Fibroblast of skin of right quadriceps (primary cell): ENCODE measurements around the gene PPIF.

Source experiments
- DNase-seq: peaks from one replicate; pipeline ENCODE4 v3.0.0-alpha.2; 2013

The PPIF gene

DNA sequence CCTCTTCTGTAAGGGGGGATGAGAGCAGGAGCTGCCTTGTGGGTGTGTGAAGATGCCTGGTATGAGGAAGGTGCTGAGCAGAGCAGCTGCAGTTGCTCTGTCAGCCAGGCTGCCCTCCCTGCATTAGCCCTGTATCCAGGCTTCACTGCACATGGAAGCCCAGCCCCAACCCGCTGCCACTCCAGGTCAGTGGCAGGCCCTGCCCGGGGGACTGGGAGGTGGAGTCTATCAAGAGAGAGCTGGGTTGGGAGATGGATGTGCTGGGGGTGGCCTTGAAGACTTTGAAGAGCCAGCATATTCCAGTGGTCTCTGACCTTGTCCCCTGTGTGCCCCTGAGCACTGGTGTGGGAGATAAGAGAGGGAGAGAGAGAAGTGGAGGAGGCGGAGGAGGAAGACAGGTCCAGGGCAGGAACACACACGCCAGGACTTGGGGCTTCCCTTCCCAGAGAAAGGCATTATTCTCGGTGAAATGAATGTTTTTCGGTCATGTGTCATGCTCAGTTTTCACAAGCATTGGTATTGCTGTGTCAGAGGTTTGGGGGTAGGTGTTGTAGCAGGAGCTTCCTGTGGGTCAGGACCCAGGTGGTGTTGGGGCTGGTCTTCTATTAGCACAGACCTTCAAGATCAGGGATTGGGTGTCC lies 2.6 kb downstream of the PPIF start:
- DNase-seq = no peak

DNA sequence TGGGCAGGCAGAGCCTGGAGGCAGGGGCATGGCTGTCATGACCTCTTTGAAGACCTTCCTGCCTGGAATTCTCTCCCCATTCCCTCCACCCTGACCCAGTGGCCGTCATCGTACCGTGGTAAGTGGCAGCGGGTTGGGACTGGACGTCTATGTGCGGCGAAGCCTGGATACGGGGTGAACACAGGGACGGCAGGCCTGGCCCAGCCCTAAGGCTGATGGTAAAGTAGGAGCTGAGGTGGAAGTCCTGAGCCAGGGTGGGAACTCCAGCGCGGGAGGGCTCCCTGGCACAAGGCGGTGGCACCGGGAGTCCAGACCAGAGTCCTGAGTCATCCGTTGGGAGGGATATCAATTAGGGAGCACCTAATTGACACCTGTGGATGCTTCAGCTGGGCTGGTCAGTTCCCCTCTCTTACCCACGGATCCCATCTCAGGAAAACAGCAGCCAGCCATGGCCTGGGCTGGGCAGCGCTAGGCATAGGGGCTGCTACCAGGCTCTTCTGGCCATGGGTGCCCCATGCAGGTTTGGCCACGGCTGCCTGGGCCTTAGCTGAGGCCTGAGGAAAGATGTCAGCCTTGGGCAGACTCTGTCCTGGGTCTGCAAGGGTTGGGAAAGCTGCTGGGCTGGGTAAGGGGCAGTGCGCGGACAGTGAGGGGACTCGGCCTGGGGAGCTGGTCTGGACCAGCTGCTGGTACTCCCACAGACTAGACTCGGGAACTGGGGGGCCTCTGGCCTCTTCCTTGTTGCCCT lies 3.3 kb downstream of the PPIF start:
- DNase-seq = no peak

GRCh38 chr10:79351332-79351731 lies 4.1 kb downstream of the PPIF start:
- no peak for DNase-seq

- DNase-seq = no peak
Measured at GRCh38 chr10:79352035-79352877, 5.0 kb downstream of the PPIF start.

- DNase-seq = no peak
Measured at GRCh38 chr10:79353000-79353406, 5.7 kb downstream of the PPIF start.

DNA sequence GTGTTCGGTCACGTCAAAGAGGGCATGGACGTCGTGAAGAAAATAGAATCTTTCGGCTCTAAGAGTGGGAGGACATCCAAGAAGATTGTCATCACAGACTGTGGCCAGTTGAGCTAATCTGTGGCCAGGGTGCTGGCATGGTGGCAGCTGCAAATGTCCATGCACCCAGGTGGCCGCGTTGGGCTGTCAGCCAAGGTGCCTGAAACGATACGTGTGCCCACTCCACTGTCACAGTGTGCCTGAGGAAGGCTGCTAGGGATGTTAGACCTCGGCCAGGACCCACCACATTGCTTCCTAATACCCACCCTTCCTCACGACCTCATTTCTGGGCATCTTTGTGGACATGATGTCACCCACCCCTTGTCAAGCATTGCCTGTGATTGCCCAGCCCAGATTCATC lies 6.5 kb downstream of the PPIF start:
- no peak for DNase-seq

DNA sequence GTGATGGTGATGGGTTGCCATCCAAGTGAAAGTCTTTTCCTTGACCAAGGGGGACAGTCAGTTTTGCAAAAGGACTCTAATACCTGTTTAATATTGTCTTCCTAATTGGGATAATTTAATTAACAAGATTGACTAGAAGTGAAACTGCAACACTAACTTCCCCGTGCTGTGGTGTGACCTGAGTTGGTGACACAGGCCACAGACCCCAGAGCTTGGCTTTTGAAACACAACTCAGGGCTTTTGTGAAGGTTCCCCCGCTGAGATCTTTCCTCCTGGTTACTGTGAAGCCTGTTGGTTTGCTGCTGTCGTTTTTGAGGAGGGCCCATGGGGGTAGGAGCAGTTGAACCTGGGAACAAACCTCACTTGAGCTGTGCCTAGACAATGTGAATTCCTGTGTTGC lies 6.9 kb downstream of the PPIF start:
- no peak for DNase-seq

DNA sequence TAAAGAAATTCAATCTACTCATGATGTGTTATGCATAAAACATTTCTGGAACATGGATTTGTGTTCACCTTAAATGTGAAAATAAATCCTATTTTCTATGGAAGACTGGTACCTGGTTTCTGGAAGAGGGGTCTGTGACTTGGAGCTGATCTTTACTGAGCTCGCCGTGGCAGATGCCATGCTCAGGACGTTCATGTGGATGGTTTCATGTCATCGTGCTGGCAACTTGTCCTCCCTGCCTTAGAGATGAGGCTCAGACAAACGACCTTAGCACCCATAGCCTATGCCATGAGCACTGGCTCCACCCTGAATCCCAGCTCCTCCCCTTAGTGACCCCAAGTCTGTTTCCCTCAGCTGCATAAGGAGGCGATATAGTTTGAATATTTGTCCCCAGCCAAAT lies 7.3 kb downstream of the PPIF start:
- DNase-seq = no peak

GRCh38 chr10:79355420-79356017 lies 8.2 kb downstream of the PPIF start:
- no peak for DNase-seq

GRCh38 chr10:79356104-79356503 lies 8.8 kb downstream of the PPIF start:
- DNase-seq = no peak

- no peak for DNase-seq
Measured at GRCh38 chr10:79357180-79357579, 9.9 kb downstream of the PPIF start.

GRCh38 chr10:79358811-79359210 lies 11.5 kb downstream of the PPIF start:
- no peak for DNase-seq

DNA sequence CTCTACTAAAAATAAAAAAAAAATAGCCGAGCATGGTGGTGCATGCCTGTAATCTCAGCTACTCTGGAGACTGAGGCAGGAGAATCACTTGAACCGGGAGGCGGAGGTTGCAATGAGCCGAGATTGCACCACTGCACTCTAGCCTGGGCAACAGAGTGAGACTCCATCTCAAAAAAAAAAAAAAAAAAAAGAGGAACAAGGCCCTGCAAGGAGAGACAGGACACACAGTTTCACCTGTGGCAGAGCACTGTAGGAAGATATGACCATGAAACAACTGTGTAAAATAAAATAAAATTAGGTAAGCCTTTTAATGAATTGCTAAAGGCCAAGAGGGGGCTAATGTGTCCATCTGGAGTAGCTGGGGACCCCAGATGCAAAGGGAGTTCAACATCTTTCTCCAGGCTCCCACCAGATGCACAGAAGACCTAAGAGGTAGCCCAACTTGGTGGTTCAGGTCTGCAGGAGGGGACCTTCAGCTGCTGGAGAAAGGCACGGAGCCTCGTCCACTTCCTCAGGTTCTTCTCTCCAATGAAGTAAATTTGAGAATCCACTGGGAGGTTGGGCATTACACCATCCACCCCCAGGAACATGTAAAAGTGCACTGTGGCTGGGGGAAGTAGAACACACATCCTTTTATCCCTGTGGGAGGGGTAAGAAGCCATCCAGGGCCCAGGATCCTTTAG lies 12.7 kb downstream of the PPIF start:
- DNase-seq = no peak

GRCh38 chr10:79360499-79361342 lies 13.5 kb downstream of the PPIF start:
- no peak for DNase-seq

GRCh38 chr10:79361726-79362397 lies 14.6 kb downstream of the PPIF start:
- DNase-seq = peak; percentile 46

- peak; percentile 51 for DNase-seq
Measured at GRCh38 chr10:79367426-79368189, 20.3 kb downstream of the PPIF start.

GRCh38 chr10:79372871-79373270 lies 25.6 kb downstream of the PPIF start:
- no peak for DNase-seq

DNA sequence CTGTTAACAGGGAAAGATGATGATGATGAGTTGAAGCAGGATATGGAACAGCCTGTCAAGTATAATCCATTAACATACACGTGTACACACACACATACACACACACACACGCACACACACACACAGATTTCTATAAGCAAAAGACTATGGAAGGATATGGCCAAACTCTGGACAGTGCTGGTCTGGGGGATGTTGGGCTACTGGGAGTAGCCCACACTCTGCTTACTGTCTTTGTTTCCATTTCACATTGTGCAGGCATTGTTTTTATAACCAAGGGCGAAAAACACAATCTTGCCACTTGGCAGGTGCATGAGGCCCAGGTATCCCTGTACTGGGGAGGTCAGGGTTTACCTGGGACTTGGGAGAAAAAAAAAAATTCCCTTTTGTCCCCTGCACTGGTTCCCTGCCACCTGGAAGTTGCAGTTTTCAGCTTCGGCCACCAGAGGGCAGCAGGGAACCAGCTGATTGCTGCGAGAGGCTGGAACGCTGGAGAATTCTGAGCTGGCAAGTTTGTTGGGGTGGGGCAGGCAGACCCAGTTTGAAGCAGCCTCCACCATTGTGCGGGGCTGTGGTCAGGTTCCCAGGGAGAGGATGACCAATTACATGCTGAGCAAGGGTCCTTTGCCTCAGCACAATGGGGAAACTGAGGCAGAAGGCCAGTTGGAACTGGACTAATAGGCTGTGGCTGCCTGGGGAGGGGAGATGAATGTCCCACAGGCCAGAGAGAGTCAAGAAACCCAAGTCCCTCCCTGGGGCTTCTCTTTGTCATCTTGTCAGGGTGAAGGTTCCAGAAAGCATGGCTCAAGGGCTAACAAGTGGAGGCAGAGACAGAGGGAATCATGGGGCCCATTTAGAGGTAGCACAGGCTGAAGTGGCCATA lies 27.3 kb downstream of the PPIF start:
- peak; percentile 73 for DNase-seq

- DNase-seq = peak; percentile 75
Measured at GRCh38 chr10:79375321-79376077, 28.2 kb downstream of the PPIF start.
